B cell (primary cell): ENCODE measurements around the gene ZBTB8OS. TPM values are rescaled to one million over a fixed set of nuclear protein-coding genes. Genes with fewer than 3 reads are reported as not detected.

ENCODE experiments used
- ATAC-seq: fragments of 200-7000 bp; cut with Tn5 transposase; one replicate; pipeline ENCODE4 v1.10.0; 2021; ENCODE audit warnings: low read depth, mild to moderate bottlenecking, moderate number of reproducible peaks, moderate library complexity
- CTCF ChIA-PET: fragments of 350-600 bp; sonication (Branson Sonifier 250); formaldehyde crosslinking; loops from one replicate; lab custom pipeline; 2021; ENCODE audit warnings: antibody characterized with exemption, inconsistent platforms; lab: Charles Lee
- POLR2A ChIA-PET: fragments of 350-600 bp; sonication (Branson Sonifier 250); formaldehyde crosslinking; loops from one replicate; lab custom pipeline; 2021; ENCODE audit warnings: antibody characterized with exemption; lab: Charles Lee
- DNase-seq: peaks from one replicate; pipeline ENCODE4 v3.0.0; 2013
- H2AFZ ChIP-seq: 2 replicates; pipeline ENCODE4 v1.6.1; 2012; ENCODE audit warnings: mild to moderate bottlenecking, low read depth, low read length; ENCODE audit not compliant: insufficient read depth, poor library complexity, severe bottlenecking
- H3K27ac ChIP-seq, 2 donors: 1 replicate in 1 of 2; 2 replicates in 1 of 2; pipeline ENCODE4 v1.5.1; 2012 to 2013; ENCODE audit warnings: low read length in 2 of 2, mild to moderate bottlenecking in 2 of 2, moderate library complexity in 1 of 2
- H3K27me3 ChIP-seq, 4 experiments: fragments of 200-600 bp in 1 of 4; sonication (generic) in 1 of 4; replicated peaks in 1 of 4; 1 replicate in 2 of 4; 2 replicates in 2 of 4; pipeline versions ENCODE4 v1.6.1 to v1.7.0; 2013 to 2016; ENCODE audit warnings: low read length in 3 of 4, mild to moderate bottlenecking in 2 of 4, mixed read lengths in 1 of 4, moderate library complexity in 1 of 4; ENCODE audit not compliant: insufficient read depth in 4 of 4, control insufficient read depth in 3 of 4; ENCODE audit errors: control extremely low read depth in 1 of 4
- H3K36me3 ChIP-seq, 2 experiments: replicated peaks in 1 of 2; 1 replicate in 1 of 2; 2 replicates in 1 of 2; pipeline versions ENCODE4 v1.6.1 to v1.7.1; 2013; ENCODE audit warnings: low read length in 1 of 2; ENCODE audit not compliant: insufficient read depth in 2 of 2, control insufficient read depth in 1 of 2; ENCODE audit errors: control extremely low read depth in 1 of 2, extremely low read depth in 1 of 2
- H3K4me1 ChIP-seq, 2 donors: fragments of 200-600 bp in 1 of 2; sonication (generic) in 1 of 2; 1 replicate in 1 of 2; 2 replicates in 1 of 2; pipeline versions ENCODE4 v1.5.1 to v1.6.1; 2013 to 2017; ENCODE audit warnings: low read length in 2 of 2; ENCODE audit not compliant: control insufficient read depth in 2 of 2, insufficient read depth in 2 of 2
- H3K4me2 ChIP-seq: replicated peaks from 2 replicates; pipeline ENCODE3; 2012; ENCODE audit warnings: mild to moderate bottlenecking, low read depth, low read length; ENCODE audit not compliant: poor library complexity, severe bottlenecking
- H3K4me3 ChIP-seq, 5 experiments: fragments of 200-600 bp in 1 of 5; sonication (generic) in 1 of 5; 1 replicate in 3 of 5; 2 replicates in 2 of 5; pipeline versions ENCODE4 v1.5.1 to v1.7.0; 2011 to 2016; ENCODE audit warnings: low read length in 4 of 5, mild to moderate bottlenecking in 4 of 5, low read depth in 2 of 5, control low read depth in 1 of 5, moderate library complexity in 1 of 5; ENCODE audit not compliant: insufficient read depth in 1 of 5; ENCODE audit errors: control extremely low read depth in 1 of 5, extremely low read depth in 1 of 5
- H3K79me2 ChIP-seq: fragments of 200-600 bp; sonication (generic); one replicate; pipeline ENCODE4 v1.6.0; 2016; ENCODE audit warnings: low read length; ENCODE audit not compliant: control insufficient read depth, insufficient read depth
- H3K9ac ChIP-seq: fragments of 200-600 bp; sonication (generic); 2 replicates; pipeline ENCODE4 v1.6.1; 2017; ENCODE audit warnings: mild to moderate bottlenecking, low read length, moderate library complexity
- H3K9me3 ChIP-seq, 3 donors: one replicate each; pipeline versions ENCODE4 v1.6.1 to v1.7.1; 2013; ENCODE audit warnings: low read length in 2 of 3; ENCODE audit not compliant: control insufficient read depth in 2 of 3, insufficient read depth in 1 of 3; ENCODE audit errors: control extremely low read depth in 1 of 3
- H4K20me1 ChIP-seq: 2 replicates; pipeline ENCODE4 v1.6.0; 2012; ENCODE audit warnings: mild to moderate bottlenecking, low read length; ENCODE audit not compliant: insufficient read depth, control insufficient read depth, poor library complexity, severe bottlenecking
- H3K27ac Mint-ChIP-seq: one replicate; pipeline ENCODE4 v1.8.0; 2021; ENCODE audit warnings: mixed read lengths
- H3K27me3 Mint-ChIP-seq: one replicate; pipeline ENCODE4 v1.8.0; 2021; ENCODE audit warnings: mixed read lengths
- H3K4me1 Mint-ChIP-seq: one replicate; pipeline ENCODE4 v1.8.0; 2021; ENCODE audit warnings: mixed read lengths
- H3K4me3 Mint-ChIP-seq: one replicate; pipeline ENCODE4 v1.8.0; 2021; ENCODE audit warnings: mixed read lengths
- H3K9me3 Mint-ChIP-seq: one replicate; pipeline ENCODE4 v1.8.0; 2022; ENCODE audit warnings: mixed read lengths; ENCODE audit not compliant: insufficient read depth
- CTCF ChIP-seq: fragments of 200-600 bp; IDR thresholded peaks from one replicate; pipeline ENCODE4 v1.8.0; 2022; ENCODE audit warnings: antibody characterized with exemption, mild to moderate bottlenecking
- EZH2 ChIP-seq: IDR thresholded peaks from 2 replicates; pipeline ENCODE4 v1.6.1; 2012; ENCODE audit warnings: borderline replicate concordance, low read depth, mild to moderate bottlenecking, moderate library complexity, low read length; ENCODE audit not compliant: insufficient read depth, poor library complexity, severe bottlenecking
- WGBS: methylation state at CpG from one replicate; pipeline ENCODE4 v1.1.5; 2013; ENCODE audit warnings: missing lambda C conversion rate; ENCODE audit not compliant: insufficient coverage; 5-methylcytosine and 5-hydroxymethylcytosine counted together
- intact Hi-C: fragments of 100-400 bp; cut with micrococcal nuclease; formaldehyde crosslinking; loops from one replicate; pipeline ENCODE4 v1.10.0; 2022
- polyA plus RNA-seq: library from polyadenylated mRNA; depleted of rRNA; stranded (reverse); fragments of >200 nt; gene quantifications from 2 replicates; pipeline ENCODE4 v1.2.3, GENCODE V29; 2012
- total RNA-seq, 2 donors: library from RNA; stranded (reverse); fragments of 120-200 nt in 1 of 2; gene quantifications; 1 replicate in 1 of 2; 2 replicates in 1 of 2; pipeline versions ENCODE4 v1.2.3 to v1.2.4, GENCODE V29; 2013 to 2022

Gene ZBTB8OS
- total and polyA plus RNA-seq, 2 donors (not counting 1 experiment from before 2014, with no cell fraction given): 35.1 to 50.9 TPM

DNA sequence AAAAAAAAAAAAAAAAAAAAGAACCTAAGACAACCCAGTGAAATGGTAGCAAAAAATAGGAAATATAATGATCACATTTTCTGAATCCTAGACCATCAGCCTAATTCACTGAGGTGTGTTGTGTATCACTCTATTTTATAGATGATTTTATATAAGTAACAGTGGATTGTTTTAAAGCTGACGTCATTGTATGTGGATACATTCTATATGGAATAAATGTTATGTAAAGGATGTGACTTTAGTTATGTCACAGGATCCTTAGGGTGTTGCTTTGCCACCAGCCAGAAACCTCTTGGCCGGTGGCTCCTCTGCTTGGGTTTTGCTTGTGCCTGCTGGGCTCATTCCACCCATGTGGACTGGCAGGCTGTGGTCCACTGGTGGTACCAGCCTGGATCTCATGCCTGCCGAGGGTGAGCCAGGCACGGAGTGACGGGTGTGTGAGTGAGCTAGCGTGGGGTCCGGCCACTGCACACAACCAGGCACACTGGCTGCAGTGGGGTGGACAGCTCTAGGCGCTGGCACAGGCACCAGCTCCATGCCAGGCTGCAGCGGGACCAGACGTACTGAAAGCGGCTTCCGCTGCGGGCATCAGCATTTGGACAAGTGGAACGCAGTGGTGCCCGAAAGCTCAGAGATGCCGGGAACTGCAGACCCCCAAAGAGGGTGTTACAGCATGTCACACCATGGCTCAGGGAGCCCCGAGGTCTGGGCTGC lies 44.5 kb downstream of the ZBTB8OS start:
- Histone ChIP-seq H2AFZ (no peak overlapping the region), H3K9me3 (no peaks in the 10 kb centered on the region), H3K4me2 (no peak overlapping the region), H3K4me1 (no peaks in the 10 kb centered on the region), H3K4me3 (no peak overlapping the region), H3K27ac (no peak overlapping the region), H3K9ac (no peak overlapping the region), H3K27me3 (no peaks in the 10 kb centered on the region), H3K36me3 (no peaks in the 10 kb centered on the region), H4K20me1 (no peaks in the 10 kb centered on the region), H3K79me2 (no peaks in the 10 kb centered on the region)
- 97% methylated on average over 16 of the region's 17 CpGs for WGBS
- Mint-ChIP-seq H3K4me3 (no peak overlapping the region), H3K27ac (no peak overlapping the region), H3K9me3 (no peaks in the 10 kb centered on the region), H3K4me1 (no peaks in the 10 kb centered on the region), H3K27me3 (no peaks in the 10 kb centered on the region)
- DNase-seq: no peak
- intact Hi-C loops: no loop called here
- CTCF ChIA-PET: interaction anchor here (0.6 kb wide), 1 partner anchor 48 kb away, joined by 3 read pairs; no protein-coding TSS in a partner anchor
- ATAC-seq: no peak
- POLR2A ChIA-PET: no interaction called here
- TF ChIP-seq CTCF (no peak), EZH2 (no peak)

DNA sequence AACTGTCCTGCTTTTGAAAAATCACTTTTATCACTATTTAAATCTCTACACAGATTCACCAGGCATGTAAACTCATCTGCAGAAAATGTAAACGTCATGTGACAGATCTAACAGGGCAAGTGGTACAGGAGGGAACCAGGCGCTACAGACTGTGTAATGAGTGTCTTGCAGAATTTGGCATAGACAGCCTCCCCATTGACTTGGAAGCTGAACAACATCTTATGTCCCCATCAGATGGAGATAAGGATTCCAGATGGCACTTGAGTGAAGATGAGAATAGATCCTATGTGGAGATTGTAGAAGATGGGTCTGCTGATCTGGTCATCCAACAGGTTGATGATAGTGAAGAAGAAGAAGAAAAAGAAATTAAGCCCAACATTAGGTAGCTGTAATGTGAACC lies 50.3 kb downstream of the ZBTB8OS start:
- intact Hi-C loops: no loop called here
- WGBS: no CpG with 5 or more reads among the region's 2 CpGs
- no peak overlapping the region for H3K27ac Mint-ChIP-seq

More for the DNA sequence above, 50.3 kb downstream of the ZBTB8OS start:
- ATAC-seq: no peak
- Mint-ChIP-seq H3K27me3 (no peaks in the 10 kb centered on the region), H3K9me3 (no peaks in the 10 kb centered on the region), H3K4me3 (no peak overlapping the region), H3K4me1 (no peaks in the 10 kb centered on the region)
- Histone ChIP-seq H2AFZ (no peak overlapping the region), H3K4me3 (no peak overlapping the region), H3K4me2 (no peak overlapping the region), H3K27ac (no peak overlapping the region), H3K9me3 (no peaks in the 10 kb centered on the region), H4K20me1 (no peaks in the 10 kb centered on the region), H3K27me3 (no peaks in the 10 kb centered on the region), H3K36me3 (no peaks in the 10 kb centered on the region), H3K4me1 (no peaks in the 10 kb centered on the region), H3K79me2 (no peaks in the 10 kb centered on the region), H3K9ac (no peak overlapping the region)
- DNase-seq: no peak
- no peak for TF ChIP-seq CTCF
- TF ChIP-seq EZH2: no peak
- ChIA-PET POLR2A (no interaction called here), CTCF (no interaction called here)
